Natural killer cell (primary cell): ENCODE results near the gene TGFBR3. TPM values are rescaled to one million over a fixed set of nuclear protein-coding genes. Genes with fewer than 3 reads are reported as not detected.
"Not testable (repeated sequence)": the region's sequence is repeated elsewhere in the genome, so short reads cannot be mapped to it uniquely, and the experiment has no call there.

Source experiments
- ATAC-seq, 3 donors: fragments of 150-1000 bp in 2 of 3; fragments of 200-7000 bp in 1 of 3; cut with Tn5 transposase; 1 replicate in 1 of 3; 2 replicates in 2 of 3; pipeline ENCODE4 v1.10.0; 2021; ENCODE audit warnings: mild to moderate bottlenecking in 2 of 3, moderate library complexity in 2 of 3
- DNase-seq, 2 donors: peaks; one replicate each; pipeline versions ENCODE4 v3.0.0 to v3.0.0-alpha.2; 2013 to 2021; ENCODE audit warnings: mixed read lengths in 1 of 2
- H3K27ac ChIP-seq: one replicate; pipeline ENCODE4 v1.5.1; 2013; ENCODE audit warnings: mild to moderate bottlenecking, low read length
- H3K27me3 ChIP-seq: one replicate; pipeline ENCODE4 v1.6.1; 2013; ENCODE audit warnings: low read length; ENCODE audit not compliant: control insufficient read depth, insufficient read depth
- H3K36me3 ChIP-seq: one replicate; pipeline ENCODE4 v1.6.1; 2013; ENCODE audit warnings: low read length; ENCODE audit not compliant: control insufficient read depth, insufficient read depth
- H3K4me1 ChIP-seq: one replicate; pipeline ENCODE4 v1.6.1; 2013; ENCODE audit warnings: low read length; ENCODE audit not compliant: control insufficient read depth, insufficient read depth
- H3K4me3 ChIP-seq: one replicate; pipeline ENCODE4 v1.5.1; 2013; ENCODE audit warnings: low read length
- H3K9me3 ChIP-seq: one replicate; pipeline ENCODE4 v1.6.1; 2013; ENCODE audit warnings: low read length; ENCODE audit not compliant: control insufficient read depth, insufficient read depth
- H3K27ac Mint-ChIP-seq, 2 donors: one replicate each; pipeline ENCODE4 v1.8.0; 2022; ENCODE audit warnings: mild to moderate bottlenecking in 2 of 2, mixed read lengths in 2 of 2, moderate library complexity in 1 of 2
- H3K27me3 Mint-ChIP-seq, 2 donors: one replicate each; pipeline ENCODE4 v1.8.0; 2022; ENCODE audit warnings: low read depth in 2 of 2, mixed read lengths in 2 of 2
- H3K36me3 Mint-ChIP-seq: one replicate; pipeline ENCODE4 v1.8.0; 2022; ENCODE audit warnings: mixed read lengths
- H3K4me1 Mint-ChIP-seq, 2 donors: one replicate each; pipeline ENCODE4 v1.8.0; 2022; ENCODE audit warnings: mixed read lengths in 2 of 2
- H3K4me3 Mint-ChIP-seq: one replicate; pipeline ENCODE4 v1.8.0; 2022; ENCODE audit warnings: mild to moderate bottlenecking, moderate library complexity, mixed read lengths
- H3K9me3 Mint-ChIP-seq, 2 donors: one replicate each; pipeline ENCODE4 v1.8.0; 2022; ENCODE audit warnings: mixed read lengths in 2 of 2
- CTCF ChIP-seq: fragments of 200-600 bp; IDR thresholded peaks from one replicate; pipeline ENCODE4 v1.8.0; 2022; ENCODE audit warnings: antibody characterized with exemption
- WGBS: methylation state at CpG from one replicate; pipeline ENCODE4 v1.1.7; 2013; ENCODE audit warnings: missing lambda C conversion rate; ENCODE audit not compliant: insufficient coverage; 5-methylcytosine and 5-hydroxymethylcytosine counted together
- intact Hi-C: fragments of 100-400 bp; cut with micrococcal nuclease; formaldehyde crosslinking; loops from one replicate; pipeline ENCODE4 v1.14.2; 2022
- total RNA-seq, 4 donors: library from RNA; stranded (reverse); fragments of 120-200 nt in 1 of 4; gene quantifications; one replicate each; pipeline versions ENCODE4 v1.2.3 to v1.2.4, GENCODE V29; 2013 to 2022

Gene TGFBR3
- total RNA-seq, 3 donors from 2014 or later (not counting 1 experiment from before 2014, with no cell fraction given): 225 to 274 (median 243) TPM

GRCh38 chr1:91856996-91857395 is 29.0 kb downstream of the TGFBR3 start:
- ATAC-seq: no peak
- Histone ChIP-seq H3K4me1 (peaks cover 14% of the 10 kb centered on the region), H3K27ac (no peak overlapping the region), H3K9me3 (no peaks in the 10 kb centered on the region), H3K27me3 (no peaks in the 10 kb centered on the region), H3K36me3 (peaks cover 27% of the 10 kb centered on the region), H3K4me3 (no peak overlapping the region)
- Mint-ChIP-seq H3K4me3 (peak overlapping the region; percentile 13), H3K4me1 (peaks cover 57 to 61% of the 10 kb centered on the region in 2 donors), H3K27me3 (no peaks in the 10 kb centered on the region), H3K36me3 (no peaks in the 10 kb centered on the region), H3K27ac (peak overlapping the region; percentile 83 to 85), H3K9me3 (no peaks in the 10 kb centered on the region)
- intact Hi-C loops: no loop called here
- 82% methylated on average over 1 of the region's 1 CpG for WGBS
- no peak for DNase-seq
- no peak for TF ChIP-seq CTCF

DNA sequence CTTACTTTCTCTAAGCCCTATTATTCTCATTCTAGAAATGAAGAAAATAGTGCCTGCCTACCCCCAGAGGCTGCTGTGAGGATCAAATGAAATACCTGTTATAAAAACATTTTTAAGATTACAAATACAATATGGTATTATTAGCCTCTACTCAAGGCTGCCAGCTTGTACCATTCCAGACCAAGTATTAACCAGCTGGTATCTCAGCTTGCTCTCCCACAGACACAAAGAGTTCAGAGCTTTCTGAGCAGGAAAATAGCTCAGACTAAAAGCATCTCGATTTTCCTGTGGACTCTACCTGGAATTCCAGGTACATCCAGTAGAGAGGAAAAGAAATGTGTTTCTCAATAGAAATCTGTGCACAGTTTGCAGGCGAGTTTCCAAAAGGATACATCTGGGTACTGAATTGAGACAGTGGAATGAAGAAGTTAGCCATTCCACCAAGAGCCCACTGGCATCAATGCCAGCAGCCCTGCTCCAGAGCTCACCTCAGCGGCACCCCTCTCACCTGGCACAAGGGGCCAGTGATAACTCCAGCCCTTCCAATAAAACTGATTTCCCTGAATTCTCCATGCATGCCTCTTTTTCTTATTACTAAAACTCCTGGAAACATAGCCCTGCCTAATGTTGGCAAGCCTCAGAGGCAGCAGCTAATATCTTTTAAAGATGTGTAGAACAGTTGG is 31.0 kb downstream of the TGFBR3 start:
- no peaks in the 10 kb centered on the region for H3K9me3 Mint-ChIP-seq
- WGBS: 87% methylated on average over 3 of the region's 3 CpGs
- Histone ChIP-seq H3K9me3 (no peaks in the 10 kb centered on the region), H3K27ac (no peak overlapping the region), H3K27me3 (no peaks in the 10 kb centered on the region), H3K4me3 (no peak overlapping the region), H3K4me1 (peaks cover 10% of the 10 kb centered on the region), H3K36me3 (peaks cover 18% of the 10 kb centered on the region)
- DNase-seq: no peak
- H3K4me1 Mint-ChIP-seq: peaks cover 66 to 68% of the 10 kb centered on the region in 2 donors
- ATAC-seq: no peak
- no peaks in the 10 kb centered on the region for H3K27me3 Mint-ChIP-seq
- no peak for TF ChIP-seq CTCF
- intact Hi-C loops: no loop called here
- no peak overlapping the region for H3K4me3 Mint-ChIP-seq
- no peaks in the 10 kb centered on the region for H3K36me3 Mint-ChIP-seq
- peak overlapping the region; percentile 69 to 83 for H3K27ac Mint-ChIP-seq

GRCh38 chr1:91853397-91853796 is 32.6 kb downstream of the TGFBR3 start:
- no peaks in the 10 kb centered on the region for H3K27me3 ChIP-seq
- H3K36me3 Mint-ChIP-seq: no peaks in the 10 kb centered on the region
- no peak overlapping the region for H3K27ac ChIP-seq
- no peaks in the 10 kb centered on the region for H3K27me3 Mint-ChIP-seq
- over 99% methylated on average over 6 of the region's 7 CpGs for WGBS
- H3K9me3 Mint-ChIP-seq: no peaks in the 10 kb centered on the region
- H3K4me1 ChIP-seq: peaks cover 14% of the 10 kb centered on the region
- no peak for TF ChIP-seq CTCF
- intact Hi-C loops: no loop called here
- ATAC-seq (no peak), DNase-seq (no peak)
- H3K36me3 ChIP-seq: peaks cover 12% of the 10 kb centered on the region
- peaks cover 69 to 78% of the 10 kb centered on the region in 2 donors for H3K4me1 Mint-ChIP-seq
- H3K4me3 Mint-ChIP-seq: peak overlapping the region; percentile 33
- no peak overlapping the region for H3K4me3 ChIP-seq
- peak overlapping the region; percentile 69 to 89 for H3K27ac Mint-ChIP-seq
- no peaks in the 10 kb centered on the region for H3K9me3 ChIP-seq

GRCh38 chr1:91852011-91852410 is 33.9 kb downstream of the TGFBR3 start:
- H3K9me3 Mint-ChIP-seq, H3K36me3 Mint-ChIP-seq, ATAC-seq, H3K4me3 Mint-ChIP-seq, H3K36me3 ChIP-seq, H3K27me3 Mint-ChIP-seq, intact Hi-C loops, DNase-seq, H3K27me3 ChIP-seq, H3K4me3 ChIP-seq, H3K9me3 ChIP-seq, H3K27ac ChIP-seq: not testable (repeated sequence)
- peaks cover 15% of the 10 kb centered on the region for H3K4me1 ChIP-seq
- WGBS: 94% methylated on average over 3 of the region's 5 CpGs
- H3K4me1 Mint-ChIP-seq: peaks cover 76 to 82% of the 10 kb centered on the region in 2 donors
- H3K27ac Mint-ChIP-seq: peak overlapping the region; percentile 69 to 89
